GM19452 (cell line): ENCODE results near the gene CDYL2.
"Not testable (repeated sequence)": the region's sequence is repeated elsewhere in the genome, so short reads cannot be mapped to it uniquely, and the experiment has no call there.

ENCODE experiments used
- ATAC-seq: cut with Tn5 transposase; IDR thresholded peaks from one replicate; pipeline ENCODE4 v1.9.1; 2021; ENCODE audit not compliant: unreplicated experiment

CDYL2 gene, protein sequence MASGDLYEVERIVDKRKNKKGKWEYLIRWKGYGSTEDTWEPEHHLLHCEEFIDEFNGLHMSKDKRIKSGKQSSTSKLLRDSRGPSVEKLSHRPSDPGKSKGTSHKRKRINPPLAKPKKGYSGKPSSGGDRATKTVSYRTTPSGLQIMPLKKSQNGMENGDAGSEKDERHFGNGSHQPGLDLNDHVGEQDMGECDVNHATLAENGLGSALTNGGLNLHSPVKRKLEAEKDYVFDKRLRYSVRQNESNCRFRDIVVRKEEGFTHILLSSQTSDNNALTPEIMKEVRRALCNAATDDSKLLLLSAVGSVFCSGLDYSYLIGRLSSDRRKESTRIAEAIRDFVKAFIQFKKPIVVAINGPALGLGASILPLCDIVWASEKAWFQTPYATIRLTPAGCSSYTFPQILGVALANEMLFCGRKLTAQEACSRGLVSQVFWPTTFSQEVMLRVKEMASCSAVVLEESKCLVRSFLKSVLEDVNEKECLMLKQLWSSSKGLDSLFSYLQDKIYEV

DNA sequence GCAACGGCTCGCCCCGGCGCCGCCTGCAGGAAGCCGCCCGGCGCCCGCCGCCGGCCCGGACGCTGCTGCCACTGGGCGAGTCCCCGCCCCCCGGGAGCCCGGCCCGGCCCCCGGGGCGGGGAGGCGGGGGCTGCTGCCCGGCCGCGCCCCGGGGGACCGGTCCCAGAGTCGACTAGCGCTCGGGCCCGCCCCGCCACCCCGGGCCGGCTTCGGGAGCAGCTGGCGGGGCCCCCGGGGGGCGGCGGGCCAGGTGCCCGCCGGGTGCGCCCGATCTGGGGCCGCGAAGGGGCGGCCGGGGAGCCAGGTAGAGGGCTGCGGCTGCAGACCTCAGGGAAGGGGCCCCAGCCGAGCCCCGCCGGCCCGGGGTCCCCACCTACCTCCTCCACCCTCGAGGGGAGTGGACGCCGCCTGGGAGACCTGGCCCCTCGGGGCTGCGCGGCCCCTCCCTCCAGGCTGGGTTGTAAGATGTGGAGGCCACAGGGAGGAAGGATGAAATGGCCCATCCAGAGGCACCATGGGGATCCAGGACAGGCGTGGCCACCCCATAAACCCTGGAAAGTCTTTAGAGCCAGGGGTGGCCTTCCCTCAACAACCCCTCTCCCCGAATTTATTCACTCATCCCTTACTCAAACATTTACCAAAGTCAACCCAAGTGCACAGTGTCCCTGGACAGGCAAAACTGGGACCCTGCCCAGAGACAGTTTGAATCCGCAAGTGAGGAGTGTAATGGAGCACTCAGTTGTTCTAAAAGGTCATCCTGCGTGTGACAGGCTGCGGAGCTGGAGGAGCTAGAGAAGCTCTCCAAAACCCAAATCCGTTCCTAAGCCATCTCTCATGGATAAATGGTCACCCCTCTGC, at the start of gene CDYL2:
Gene CDYL2 (minus strand): TSS at position 73 of the 858 bp plus-strand sequence. CDS start 425 bp downstream, outside the sequence.
- peak; percentile 73 for ATAC-seq

DNA sequence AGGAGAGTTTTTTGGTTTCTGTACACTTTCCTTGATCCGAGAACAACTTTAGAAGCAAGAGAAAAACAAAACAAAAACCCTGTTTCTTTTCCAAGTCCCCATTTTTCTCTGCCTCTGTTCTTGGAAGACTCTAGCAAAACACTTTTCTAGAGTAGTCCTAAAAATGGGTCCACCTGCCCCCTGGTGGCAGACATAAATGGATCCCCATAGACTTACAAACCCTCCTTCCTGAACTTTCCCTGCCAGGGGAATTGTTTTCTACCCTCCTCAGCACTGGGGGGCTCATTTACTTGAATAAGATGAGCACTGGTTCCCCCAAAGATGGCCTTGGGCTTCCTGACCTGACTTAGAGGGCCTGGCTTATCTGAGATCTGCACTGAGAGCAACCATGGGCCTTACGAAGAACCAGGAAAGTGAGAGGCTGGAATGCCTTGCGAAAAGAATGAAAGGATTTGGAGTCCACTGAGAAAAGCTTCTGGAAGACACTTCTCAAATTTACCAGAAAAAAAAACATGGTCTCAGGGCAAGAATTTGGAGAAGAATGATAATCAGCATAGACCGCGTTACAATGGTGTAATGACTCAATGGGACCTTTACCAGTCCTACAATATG, 48.0 kb upstream of the CDYL2 start:
- ATAC-seq: no peak

DNA sequence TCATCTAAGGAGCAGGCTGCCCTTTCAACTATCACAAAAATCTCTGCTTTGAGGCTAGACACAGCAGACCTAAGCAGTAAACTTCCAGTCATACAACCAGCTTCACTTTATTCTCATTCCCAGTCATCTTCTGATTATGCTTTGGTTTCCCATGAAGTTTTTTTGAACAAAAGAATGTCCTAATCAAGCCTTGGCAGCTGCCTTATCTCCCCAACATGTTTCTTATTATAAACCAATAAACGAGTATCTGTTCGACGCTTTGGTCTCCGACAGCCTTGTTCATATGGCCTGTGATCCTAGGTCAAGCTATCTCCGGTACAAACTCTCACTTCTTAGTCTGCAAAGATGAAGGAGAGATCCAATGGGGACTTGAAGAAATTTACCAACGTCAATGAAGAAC, 47.4 kb upstream of the CDYL2 start:
- ATAC-seq: no peak

DNA sequence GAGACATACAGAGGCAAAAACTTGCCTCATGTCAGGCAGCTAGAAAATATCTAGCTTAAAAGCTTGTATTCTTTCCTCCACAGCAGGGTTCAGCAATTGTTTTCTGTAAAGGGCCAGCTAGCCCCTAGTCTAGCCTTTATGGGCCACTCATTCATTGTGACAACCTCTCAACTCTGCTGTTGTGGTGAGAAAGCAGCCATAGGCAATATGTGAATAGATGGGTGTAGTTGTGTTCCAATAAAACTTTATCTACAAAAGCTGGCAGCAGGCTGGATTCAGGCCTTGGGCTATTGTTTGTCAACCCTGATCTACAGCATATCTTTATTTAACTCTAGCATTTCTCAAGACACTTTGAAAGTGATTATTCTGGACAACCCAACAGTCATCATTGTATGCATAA, 46.4 kb upstream of the CDYL2 start:
- no peak for ATAC-seq

DNA sequence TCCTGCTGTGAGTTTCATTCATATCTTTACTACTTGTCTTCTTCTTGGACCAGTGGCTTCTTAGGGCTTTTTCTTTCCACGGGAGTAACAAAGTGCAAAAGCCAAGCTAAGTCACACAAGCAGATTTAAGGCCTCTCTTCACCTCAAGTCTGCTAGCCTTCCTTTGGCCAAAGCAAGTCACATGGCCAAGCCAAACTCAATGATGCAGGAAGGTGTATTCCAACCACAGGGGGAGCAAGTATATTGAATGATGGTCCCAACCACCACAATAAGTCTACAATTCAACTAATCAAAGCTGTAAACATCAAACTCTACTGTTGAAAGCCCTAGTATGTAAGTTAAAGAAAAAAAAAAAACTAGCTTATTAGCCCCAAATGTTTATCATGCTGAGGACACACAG, 44.5 kb upstream of the CDYL2 start:
- no peak for ATAC-seq

DNA sequence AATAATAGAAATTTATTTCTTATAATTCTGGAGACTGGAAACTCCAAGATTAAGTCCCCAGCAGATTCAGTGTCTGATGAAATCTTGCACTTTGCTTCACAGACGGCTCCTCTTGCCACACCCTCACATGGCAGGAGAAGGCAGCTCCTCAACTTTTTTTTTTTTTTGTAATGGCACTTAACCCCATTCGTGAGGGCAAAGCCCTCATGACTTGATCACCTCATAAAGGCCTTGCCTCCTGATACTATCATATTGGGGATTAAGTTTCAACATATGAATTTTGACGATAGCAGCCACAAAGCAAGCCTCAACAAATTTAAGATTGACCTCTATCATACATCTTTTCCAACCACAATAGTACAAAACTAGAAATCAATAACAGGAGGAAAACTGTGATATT, 42.3 kb upstream of the CDYL2 start:
- ATAC-seq: no peak

DNA sequence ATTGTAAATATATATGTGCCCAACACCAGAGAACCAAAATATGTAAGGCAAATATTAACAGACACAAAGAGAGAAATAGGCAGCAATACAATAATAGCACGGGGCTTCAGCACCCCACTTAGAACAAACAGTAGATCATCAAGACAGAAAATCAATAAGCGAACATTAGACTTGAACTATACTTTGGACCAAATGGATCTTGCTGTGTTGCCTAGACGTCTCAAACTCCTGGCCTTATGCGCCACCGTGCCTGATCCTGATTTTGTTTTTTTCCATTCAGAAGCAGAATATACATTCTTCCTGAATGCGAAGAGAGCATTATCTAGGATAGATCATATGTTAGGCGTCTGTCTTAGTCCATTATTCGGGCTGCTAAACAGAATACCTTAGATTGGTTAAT, 41.9 kb upstream of the CDYL2 start:
- no peak for ATAC-seq

DNA sequence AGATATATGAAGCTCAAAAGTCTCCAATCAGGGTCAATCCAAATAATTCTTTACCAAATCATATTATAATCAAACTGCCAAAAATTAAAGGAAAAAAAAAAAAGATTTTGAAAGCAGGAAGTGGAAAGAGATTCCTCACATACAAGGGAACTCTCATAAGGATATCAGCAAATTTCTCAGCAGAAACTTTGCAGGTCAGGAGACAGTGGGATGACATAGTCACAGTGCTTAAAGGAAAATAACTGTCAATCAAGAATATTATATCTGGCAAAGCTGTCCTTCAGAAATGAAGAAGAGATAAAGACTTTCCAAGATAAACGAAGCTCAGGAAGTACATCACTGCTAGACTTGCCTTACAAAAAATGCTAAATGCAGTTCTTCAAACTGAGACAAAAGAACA, 40.0 kb upstream of the CDYL2 start:
- ATAC-seq: no peak

DNA sequence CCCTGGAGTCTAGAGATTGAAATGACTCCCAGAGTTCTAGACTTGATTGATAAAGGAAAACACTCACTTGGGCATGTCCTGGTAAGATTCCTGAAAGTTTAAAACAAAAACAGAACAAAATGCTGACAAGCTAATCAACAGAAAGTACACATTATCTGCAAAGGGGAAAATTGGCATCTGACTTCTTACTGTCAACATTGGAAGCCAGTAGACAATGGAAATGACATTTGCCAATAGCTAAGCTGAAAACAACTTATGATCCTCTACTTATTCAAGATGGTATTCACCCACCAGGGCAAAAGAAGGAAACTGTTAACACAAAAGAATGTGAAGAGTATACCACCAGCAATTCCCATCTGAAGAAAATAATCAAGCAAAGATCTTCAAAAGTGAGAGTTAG, 36.8 kb upstream of the CDYL2 start:
- ATAC-seq: no peak

DNA sequence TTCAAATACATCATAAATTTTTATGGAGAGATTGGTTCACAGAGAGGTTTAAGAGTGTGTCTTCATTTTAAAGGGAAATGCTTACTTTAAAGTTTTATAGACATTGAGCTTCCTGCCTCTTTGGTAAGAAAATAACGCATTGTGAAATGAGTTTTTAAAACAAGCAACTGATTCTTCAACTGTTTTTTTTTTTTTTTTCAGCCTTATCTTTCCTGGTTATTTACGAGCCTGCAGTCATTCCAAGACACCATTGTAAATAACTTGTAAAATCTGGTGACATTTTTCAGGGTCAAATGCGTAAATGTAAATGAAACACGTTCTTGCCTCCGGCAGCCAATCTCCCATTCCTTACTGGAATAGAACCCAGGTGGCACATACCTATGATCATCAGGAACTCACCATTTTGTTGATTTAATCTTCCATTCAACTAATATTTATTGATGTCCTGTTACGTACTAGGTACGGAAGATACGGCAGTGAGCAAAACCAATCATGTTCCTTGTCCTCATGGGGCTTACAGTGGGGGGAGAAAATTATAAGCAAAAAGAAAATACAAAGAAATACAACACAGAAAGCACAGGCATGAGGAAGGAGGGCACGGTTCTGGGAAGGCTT, 33.2 kb upstream of the CDYL2 start:
- no peak for ATAC-seq

DNA sequence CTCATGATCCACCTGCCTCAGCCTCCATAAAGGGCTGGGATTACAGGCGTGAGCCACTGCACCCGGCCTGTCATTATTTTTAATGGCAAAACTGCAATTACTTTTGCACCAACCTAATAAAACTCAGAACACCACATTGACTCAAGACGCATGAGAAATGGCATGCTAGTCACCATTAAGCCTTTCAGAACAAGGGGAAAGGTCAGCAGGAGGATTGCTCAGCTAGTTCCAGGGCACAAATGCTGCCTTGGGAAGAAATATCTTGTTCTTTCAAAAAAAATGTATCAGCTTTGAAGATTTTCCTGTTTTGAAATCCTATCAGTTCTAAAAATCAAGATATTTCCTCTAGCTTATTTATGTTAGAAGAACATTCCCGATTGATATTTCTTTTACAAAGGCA, 32.4 kb upstream of the CDYL2 start:
- ATAC-seq: no peak

DNA sequence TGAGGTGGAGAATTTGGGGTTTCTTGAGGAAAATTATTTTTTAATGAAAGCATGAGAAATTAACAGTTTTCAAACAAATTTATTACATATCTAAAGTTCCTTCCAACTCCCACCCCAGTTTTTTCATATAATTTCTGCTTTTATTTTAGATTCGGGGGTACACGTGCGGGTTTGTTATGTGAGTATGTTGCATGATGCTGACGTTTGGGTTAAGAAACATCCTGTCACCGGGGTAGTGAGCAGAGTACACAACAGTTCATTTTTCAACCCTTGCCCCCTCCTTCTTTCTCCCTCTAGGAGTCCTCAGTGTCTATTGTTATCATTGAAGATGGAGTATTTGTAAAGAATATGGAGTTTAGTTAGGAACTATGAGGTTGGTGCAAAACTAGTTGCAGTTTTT, 31.8 kb upstream of the CDYL2 start:
- ATAC-seq: no peak

DNA sequence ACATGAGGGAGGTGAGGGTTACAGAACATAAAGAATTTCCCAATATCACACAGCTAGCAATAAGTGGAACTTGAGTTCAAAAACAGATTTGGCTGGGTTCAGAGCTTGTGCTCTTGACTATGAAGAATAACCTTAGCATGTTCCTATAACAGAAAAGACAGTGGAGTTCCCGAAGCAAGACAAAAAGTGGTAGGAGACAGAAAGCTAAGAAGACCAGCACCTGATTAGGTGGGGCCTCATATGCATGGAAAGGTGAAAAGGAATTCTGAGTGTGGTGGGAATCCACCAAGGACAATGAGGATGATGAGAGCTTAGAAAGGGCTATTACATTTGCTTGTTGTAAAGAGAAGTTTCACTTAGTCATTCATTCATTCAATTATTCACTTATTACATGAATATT, 26.6 kb upstream of the CDYL2 start:
- no peak for ATAC-seq

DNA sequence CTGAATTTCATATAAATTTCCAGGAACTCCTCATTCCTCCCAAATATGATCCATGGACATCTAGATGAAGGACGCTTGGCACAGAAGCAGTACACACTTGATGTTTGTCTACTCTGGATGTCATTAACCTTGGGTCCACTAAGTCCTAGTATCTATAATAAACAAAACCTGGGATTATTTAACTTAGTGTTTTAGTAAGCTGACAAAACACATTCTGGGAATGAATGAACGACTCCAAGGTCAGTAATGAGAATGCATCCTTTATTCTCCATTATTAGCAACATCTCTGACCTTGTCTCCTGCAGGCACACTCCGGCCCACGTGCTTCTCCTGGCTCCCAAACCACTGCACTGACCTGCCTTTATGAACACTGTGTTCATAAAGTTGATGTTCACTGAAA, 24.1 kb upstream of the CDYL2 start:
- no peak for ATAC-seq

DNA sequence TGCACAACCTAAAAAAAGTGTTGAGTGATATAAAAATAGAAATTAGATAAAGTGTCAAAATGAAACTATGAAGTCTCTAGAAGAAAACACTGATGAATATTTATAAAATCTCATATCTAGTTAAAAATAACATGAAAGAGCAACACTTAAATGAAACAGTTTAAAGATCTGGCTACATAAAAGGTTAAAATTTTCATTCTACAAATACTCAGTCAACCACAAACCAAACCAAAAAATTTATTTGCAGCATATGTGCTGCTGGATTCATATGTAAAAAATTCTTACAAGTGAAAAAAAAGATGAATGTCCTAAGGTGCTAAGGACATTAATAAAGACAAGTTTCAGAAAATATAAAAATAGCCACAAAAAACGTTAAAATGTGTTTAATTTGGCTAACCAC, 22.6 kb upstream of the CDYL2 start:
- no peak for ATAC-seq

DNA sequence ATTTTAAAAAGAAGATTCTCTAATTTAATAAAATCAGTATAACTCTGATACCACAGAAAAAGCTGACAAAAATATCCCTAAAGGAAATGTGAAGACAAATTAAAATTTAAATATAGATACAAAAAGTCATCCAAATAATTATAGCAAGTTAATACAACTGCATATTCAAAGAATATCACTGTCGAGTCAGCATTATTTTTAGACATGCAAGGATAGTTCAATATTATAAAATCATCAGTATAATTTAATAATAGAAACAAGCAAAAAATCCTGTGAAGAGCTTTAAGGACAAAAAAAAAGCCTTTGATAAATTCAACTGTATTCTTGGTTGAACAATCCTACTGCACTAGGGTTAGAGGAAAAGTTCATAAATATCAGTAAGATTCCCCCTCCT, 21.0 kb upstream of the CDYL2 start:
- ATAC-seq: no peak

DNA sequence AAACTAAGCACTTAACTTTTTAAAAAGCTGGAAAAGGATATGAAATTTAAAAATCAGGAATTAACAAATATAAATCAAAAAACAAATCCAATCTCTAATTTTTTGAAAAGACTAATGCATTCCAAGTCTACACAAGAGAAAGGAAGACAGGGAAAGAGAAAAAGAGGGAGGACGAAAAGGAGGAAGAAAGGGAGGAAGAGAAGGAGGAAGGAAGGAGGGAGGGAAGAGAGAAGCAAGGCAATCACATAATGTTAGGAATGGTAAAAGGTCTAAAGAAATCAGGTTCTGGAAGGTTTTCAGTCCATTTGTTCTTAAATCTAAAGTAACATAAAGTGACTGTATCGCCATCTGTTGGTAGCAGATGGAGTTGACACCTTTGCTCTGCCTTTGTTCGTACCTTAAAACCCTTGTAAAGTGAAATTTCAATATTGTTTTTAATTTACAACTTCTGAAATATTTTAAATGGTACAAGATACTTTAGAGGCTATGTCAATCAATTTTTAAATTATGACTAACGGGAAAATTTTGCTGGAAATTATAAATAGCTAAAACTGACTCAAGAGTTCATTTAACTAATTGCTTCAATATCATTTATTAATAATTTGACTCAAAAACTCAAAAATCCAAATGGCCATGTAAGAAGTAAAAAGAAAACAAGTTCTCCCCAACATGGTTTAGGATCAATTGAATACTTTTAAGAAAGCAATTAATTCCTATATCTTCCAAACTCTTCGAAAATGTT, 20.4 kb upstream of the CDYL2 start:
- ATAC-seq: no peak

DNA sequence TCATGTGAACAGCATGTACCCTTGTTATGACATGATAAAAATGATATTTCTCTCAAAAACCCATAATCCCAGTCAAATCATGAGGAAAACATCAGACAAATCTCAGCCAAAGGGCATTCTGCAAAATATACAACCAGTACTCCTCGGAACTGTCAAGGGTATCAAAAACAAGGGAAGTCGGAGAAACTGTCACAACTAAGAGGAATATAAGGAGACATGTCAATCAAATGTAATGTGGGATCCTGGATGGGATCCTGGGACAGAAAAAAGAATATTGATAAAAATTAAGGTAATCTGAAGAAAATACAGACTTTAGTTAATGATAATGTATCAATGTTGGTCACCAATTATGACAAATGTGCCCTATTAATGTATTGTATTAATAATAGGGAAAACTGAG, 15.6 kb upstream of the CDYL2 start:
- no peak for ATAC-seq

DNA sequence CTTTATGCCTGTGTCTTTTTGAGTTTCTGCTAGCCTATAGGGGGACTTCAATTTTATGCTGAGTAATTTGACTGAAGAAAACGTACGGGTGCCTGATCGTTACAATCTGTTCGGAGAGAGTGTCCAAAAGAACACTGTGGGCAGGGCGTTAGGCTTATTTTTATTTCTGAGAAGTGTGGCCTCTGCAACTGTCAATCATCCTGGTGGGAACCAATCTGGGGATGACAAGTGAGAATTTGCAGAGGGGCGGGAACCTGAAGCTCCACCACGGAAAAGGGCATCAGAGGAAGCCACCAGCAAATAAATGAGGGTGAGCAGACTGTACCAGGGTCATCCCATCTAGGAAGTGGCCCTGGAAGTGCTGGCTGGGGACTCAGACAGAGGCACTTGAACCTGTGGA, 12.0 kb upstream of the CDYL2 start:
- ATAC-seq: no peak

DNA sequence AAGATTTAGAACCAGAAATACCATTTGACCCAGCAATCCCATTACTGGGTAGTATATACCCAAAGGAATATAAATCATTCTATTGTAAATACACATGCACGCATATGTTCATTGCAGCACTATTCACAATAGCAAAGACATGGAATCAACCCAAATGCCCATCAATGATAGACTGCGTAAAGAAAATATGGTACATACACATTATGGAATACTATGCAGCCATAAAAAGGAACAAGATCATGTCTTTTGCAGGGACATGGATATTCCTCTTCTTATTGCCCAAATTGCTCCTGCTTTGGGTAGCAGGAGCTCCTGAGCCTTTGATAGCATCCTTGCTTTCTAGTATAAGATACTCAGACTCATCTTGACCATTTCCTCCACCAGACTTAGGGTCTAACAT, 10.9 kb upstream of the CDYL2 start:
- not testable (repeated sequence) for ATAC-seq

DNA sequence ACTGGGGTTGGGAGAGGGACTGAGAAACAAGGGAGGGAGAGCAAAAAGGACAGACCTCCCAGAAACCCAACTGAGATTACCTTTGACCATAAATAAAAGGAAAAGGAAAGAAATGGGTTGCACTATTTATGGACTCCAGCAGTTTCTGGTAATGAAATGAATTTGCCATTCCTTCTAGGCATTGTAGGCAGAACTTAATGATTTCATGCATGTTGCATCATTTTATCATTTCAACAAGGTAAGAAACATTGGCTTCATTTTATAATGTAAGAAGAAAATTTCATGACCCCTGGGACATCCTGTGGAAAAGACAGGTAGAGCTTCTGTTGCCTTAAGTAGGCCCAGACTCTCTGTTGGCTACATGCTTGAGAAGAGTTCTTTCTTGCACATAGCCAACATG, 8.2 kb upstream of the CDYL2 start:
- no peak for ATAC-seq
